GM23338 (cell line): ENCODE results near the gene RAD51C. TPM values are rescaled to one million over a fixed set of nuclear protein-coding genes. Genes with fewer than 3 reads are reported as not detected.
"Not testable (repeated sequence)": the region's sequence is repeated elsewhere in the genome, so short reads cannot be mapped to it uniquely, and the experiment has no call there.

Experiments used
- ATAC-seq: fragments of 200-7000 bp; cut with Tn5 transposase; 3 replicates; pipeline ENCODE4 v1.9.1; 2020
- DNase-seq: peaks from one replicate; pipeline ENCODE4 v3.0.0-alpha.2; 2015; ENCODE audit warnings: low spot score
- H2AFZ ChIP-seq: fragments of 200-600 bp; sonication (generic); 2 replicates; pipeline ENCODE4 v1.8.0; 2016; ENCODE audit warnings: antibody characterized with exemption, mild to moderate bottlenecking, moderate library complexity
- H3F3A ChIP-seq: fragments of 200-600 bp; sonication (generic); replicated peaks from 2 replicates; pipeline ENCODE4 v1.8.0; 2017; ENCODE audit warnings: antibody characterized with exemption, mixed run types, low read depth
- H3K27ac ChIP-seq: fragments of 200-600 bp; sonication (generic); 2 replicates; pipeline ENCODE4 v1.6.1; 2016; ENCODE audit warnings: low read depth
- H3K27me3 ChIP-seq: fragments of 200-600 bp; sonication (generic); 2 replicates; pipeline ENCODE4 v1.8.0; 2016; ENCODE audit warnings: mild to moderate bottlenecking, mixed run types, moderate library complexity; ENCODE audit not compliant: insufficient read depth
- H3K36me3 ChIP-seq: fragments of 200-600 bp; sonication (generic); 2 replicates; pipeline ENCODE4 v1.8.0; 2016; ENCODE audit warnings: mild to moderate bottlenecking; ENCODE audit not compliant: insufficient read depth
- H3K4me1 ChIP-seq: fragments of 200-600 bp; sonication (generic); 2 replicates; pipeline ENCODE4 v1.8.0; 2016; ENCODE audit warnings: mild to moderate bottlenecking, moderate library complexity; ENCODE audit not compliant: insufficient read depth
- H3K4me2 ChIP-seq: fragments of 200-600 bp; sonication (generic); 2 replicates; pipeline ENCODE4 v1.7.1; 2017; ENCODE audit warnings: mixed run types
- H3K4me3 ChIP-seq: fragments of 200-600 bp; sonication (generic); 2 replicates; pipeline ENCODE4 v1.6.1; 2016; ENCODE audit warnings: mixed run types
- H3K79me2 ChIP-seq: fragments of 200-600 bp; sonication (generic); replicated peaks from 2 replicates; pipeline ENCODE4 v1.8.0; 2017; ENCODE audit warnings: mild to moderate bottlenecking; ENCODE audit not compliant: insufficient read depth
- H3K9me2 ChIP-seq: fragments of 200-600 bp; sonication (generic); 2 replicates; pipeline ENCODE4 v1.8.0; 2017; ENCODE audit not compliant: insufficient read depth
- H4K20me1 ChIP-seq: fragments of 200-600 bp; sonication (generic); replicated peaks from 2 replicates; pipeline ENCODE4 v1.8.0; 2017; ENCODE audit warnings: mild to moderate bottlenecking; ENCODE audit not compliant: insufficient read depth
- H3K27ac Mint-ChIP-seq: 2 replicates; pipeline ENCODE4 v1.8.0; 2020; ENCODE audit warnings: inconsistent platforms, mild to moderate bottlenecking, moderate library complexity, mixed read lengths
- H3K27me3 Mint-ChIP-seq: 3 replicates; pipeline ENCODE4 v1.8.0; 2022; ENCODE audit warnings: low read depth, mild to moderate bottlenecking, moderate library complexity, mixed read lengths, inconsistent platforms; ENCODE audit not compliant: insufficient read depth, poor library complexity
- H3K36me3 Mint-ChIP-seq: 3 replicates; pipeline ENCODE4 v1.8.0; 2021; ENCODE audit warnings: low read depth, mild to moderate bottlenecking, inconsistent platforms, moderate library complexity, mixed read lengths
- H3K4me1 Mint-ChIP-seq: 3 replicates; pipeline ENCODE4 v1.8.0; 2020; ENCODE audit warnings: mild to moderate bottlenecking, inconsistent platforms, mixed read lengths
- H3K4me3 Mint-ChIP-seq: 3 replicates; pipeline ENCODE4 v1.8.0; 2021; ENCODE audit warnings: moderate library complexity, mild to moderate bottlenecking, inconsistent platforms, mixed read lengths
- H3K9me3 Mint-ChIP-seq: 3 replicates; pipeline ENCODE4 v1.8.0; 2020; ENCODE audit warnings: moderate library complexity, mild to moderate bottlenecking, inconsistent platforms, mixed read lengths
- CREB1 ChIP-seq: fragments of 250-450 bp; sonication (Bioruptor Pico); IDR thresholded peaks from 2 replicates; pipeline ENCODE4 v1.5.0; 2020; ENCODE audit warnings: low read depth, mild to moderate bottlenecking, moderate library complexity
- EZH2 ChIP-seq: fragments of 200-600 bp; sonication (generic); IDR thresholded peaks from one replicate; pipeline ENCODE4 v1.8.0; 2017; ENCODE audit warnings: antibody characterized with exemption, mild to moderate bottlenecking, low read depth; ENCODE audit not compliant: unreplicated experiment
- EZH2phosphoT487 ChIP-seq: fragments of 200-600 bp; sonication (generic); IDR thresholded peaks from one replicate; pipeline ENCODE4 v1.8.1; 2018; ENCODE audit warnings: antibody characterized with exemption; ENCODE audit not compliant: unreplicated experiment
- JUNB ChIP-seq: IDR thresholded peaks from one replicate; pipeline ENCODE4 v1.6.1; 2016; ENCODE audit warnings: antibody characterized with exemption; ENCODE audit not compliant: unreplicated experiment
- NANOG ChIP-seq: IDR thresholded peaks from 2 replicates; pipeline ENCODE4 v1.6.1; 2016; ENCODE audit warnings: antibody characterized with exemption, borderline replicate concordance
- REST ChIP-seq: IDR thresholded peaks from one replicate; pipeline ENCODE4 v1.6.1; 2018; ENCODE audit warnings: antibody characterized with exemption; ENCODE audit not compliant: unreplicated experiment
- STAT1 ChIP-seq: IDR thresholded peaks from one replicate; pipeline ENCODE4 v1.6.1; 2016; ENCODE audit warnings: antibody characterized with exemption; ENCODE audit not compliant: unreplicated experiment
- ZNF114 ChIP-seq: fragments of 250-450 bp; sonication (Bioruptor Pico); IDR thresholded peaks from 2 replicates; pipeline ENCODE4 v1.5.0; 2020; ENCODE audit warnings: mild to moderate bottlenecking, moderate library complexity
- ZNF331 ChIP-seq: fragments of 250-450 bp; sonication (Bioruptor Pico); IDR thresholded peaks from 2 replicates; pipeline ENCODE4 v1.5.0; 2020; ENCODE audit warnings: low read depth, mild to moderate bottlenecking, moderate library complexity
- polyA plus RNA-seq: library from polyadenylated mRNA; unstranded; fragments of >200 nt; fragmentation: Nextera tagmentation; extraction: Ambion mirVana; gene quantifications from 2 replicates; pipeline ENCODE4 v1.2.1, GENCODE V29; 2016
- total RNA-seq: library from RNA; depleted of rRNA; stranded (reverse); fragments of >200 nt; shearing (Covaris generic); gene quantifications from 2 replicates; pipeline ENCODE4 v1.2.3, GENCODE V29; 2014
- TF ChIP-seq, protein P1 (sequence below): IDR thresholded peaks from 2 replicates; pipeline ENCODE4 v1.6.1; 2016; ENCODE audit warnings: antibody characterized with exemption
- TF ChIP-seq, protein P2 (sequence below), 2 experiments: fragments of 200-600 bp in 1 of 2; sonication (generic) in 1 of 2; conservative IDR thresholded peaks; 2 replicates each; pipeline versions ENCODE4 v1.5.1 to v1.6.1; 2016 to 2017; ENCODE audit warnings: antibody characterized with exemption in 2 of 2, low read depth in 2 of 2, mild to moderate bottlenecking in 2 of 2, moderate library complexity in 1 of 2

The RAD51C gene
- total and polyA plus RNA-seq, 2 experiments from 2014 or later, result 9.3 to 33.6 TPM

DNA sequence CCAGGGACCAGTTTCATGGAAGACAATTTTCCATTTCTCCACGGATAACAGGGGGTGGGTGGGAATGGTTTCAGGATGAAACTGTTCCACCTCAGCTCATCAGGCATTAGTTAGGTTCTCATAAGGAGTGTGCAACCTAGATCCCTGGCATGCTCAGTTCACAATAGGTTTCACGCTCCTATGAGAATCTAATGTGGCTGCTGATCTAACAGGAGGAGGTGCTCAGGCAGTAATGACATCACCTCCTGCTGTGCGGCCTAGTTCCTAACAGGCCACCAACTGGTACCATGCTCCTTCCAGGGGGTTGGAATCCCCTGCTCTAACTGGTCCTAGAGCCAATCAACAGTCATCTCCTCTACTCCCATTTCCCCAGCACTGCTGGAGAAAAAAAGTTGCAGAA lies 20.4 kb upstream of the RAD51C start (continued):
- TF ChIP-seq, protein P1, sequence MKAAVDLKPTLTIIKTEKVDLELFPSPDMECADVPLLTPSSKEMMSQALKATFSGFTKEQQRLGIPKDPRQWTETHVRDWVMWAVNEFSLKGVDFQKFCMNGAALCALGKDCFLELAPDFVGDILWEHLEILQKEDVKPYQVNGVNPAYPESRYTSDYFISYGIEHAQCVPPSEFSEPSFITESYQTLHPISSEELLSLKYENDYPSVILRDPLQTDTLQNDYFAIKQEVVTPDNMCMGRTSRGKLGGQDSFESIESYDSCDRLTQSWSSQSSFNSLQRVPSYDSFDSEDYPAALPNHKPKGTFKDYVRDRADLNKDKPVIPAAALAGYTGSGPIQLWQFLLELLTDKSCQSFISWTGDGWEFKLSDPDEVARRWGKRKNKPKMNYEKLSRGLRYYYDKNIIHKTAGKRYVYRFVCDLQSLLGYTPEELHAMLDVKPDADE, result no peak
- TF ChIP-seq EZH2phosphoT487 (no peak), JUNB (no peak), EZH2 (no peak), STAT1 (no peak), NANOG (no peak), CREB1 (CRISPR knock-in tag) (no peak), ZNF331 (CRISPR knock-in tag) (no peak), ZNF114 (CRISPR knock-in tag) (no peak), REST (no peak)
- TF ChIP-seq, protein P2, sequence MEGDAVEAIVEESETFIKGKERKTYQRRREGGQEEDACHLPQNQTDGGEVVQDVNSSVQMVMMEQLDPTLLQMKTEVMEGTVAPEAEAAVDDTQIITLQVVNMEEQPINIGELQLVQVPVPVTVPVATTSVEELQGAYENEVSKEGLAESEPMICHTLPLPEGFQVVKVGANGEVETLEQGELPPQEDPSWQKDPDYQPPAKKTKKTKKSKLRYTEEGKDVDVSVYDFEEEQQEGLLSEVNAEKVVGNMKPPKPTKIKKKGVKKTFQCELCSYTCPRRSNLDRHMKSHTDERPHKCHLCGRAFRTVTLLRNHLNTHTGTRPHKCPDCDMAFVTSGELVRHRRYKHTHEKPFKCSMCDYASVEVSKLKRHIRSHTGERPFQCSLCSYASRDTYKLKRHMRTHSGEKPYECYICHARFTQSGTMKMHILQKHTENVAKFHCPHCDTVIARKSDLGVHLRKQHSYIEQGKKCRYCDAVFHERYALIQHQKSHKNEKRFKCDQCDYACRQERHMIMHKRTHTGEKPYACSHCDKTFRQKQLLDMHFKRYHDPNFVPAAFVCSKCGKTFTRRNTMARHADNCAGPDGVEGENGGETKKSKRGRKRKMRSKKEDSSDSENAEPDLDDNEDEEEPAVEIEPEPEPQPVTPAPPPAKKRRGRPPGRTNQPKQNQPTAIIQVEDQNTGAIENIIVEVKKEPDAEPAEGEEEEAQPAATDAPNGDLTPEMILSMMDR (conservative IDR thresholded peaks at IDR 0.05; ENCODE audit: low read depth in 2 of 2), result no peak

DNA sequence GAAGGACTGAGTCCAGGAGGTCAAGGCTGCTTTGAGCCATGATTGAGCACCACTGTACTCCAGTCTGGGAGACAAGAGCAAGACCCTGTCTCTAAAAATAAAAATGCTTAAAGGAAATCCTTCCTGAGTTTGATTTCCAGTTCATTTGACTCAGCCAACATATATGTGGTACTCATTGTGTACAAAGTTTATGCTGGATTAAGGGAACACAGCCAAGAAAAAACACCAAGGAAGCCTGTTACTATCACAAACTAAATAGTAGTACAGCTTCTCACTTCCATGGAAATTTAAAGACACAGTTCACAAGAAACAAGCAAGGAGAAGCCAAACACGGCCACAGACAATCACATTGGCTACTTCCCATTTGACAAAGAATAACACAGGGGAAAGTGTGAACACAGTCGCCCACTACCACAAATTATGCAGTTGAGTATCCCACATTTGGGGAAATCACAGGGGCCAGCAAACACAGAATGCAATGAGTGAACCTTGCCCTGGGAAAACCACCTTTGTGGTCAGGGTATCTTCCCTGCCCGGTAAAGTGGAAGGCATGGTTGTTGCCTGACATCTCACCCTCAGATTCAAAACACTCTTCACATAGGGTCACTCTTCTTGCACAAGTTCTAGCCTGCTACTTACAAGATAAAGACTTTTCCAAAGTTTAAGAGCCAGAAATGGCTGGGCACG lies 15.1 kb upstream of the RAD51C start:
- Histone ChIP-seq H3F3A (no peaks in the 10 kb centered on the region), H4K20me1 (no peaks in the 10 kb centered on the region), H3K79me2 (no peaks in the 10 kb centered on the region), H3K4me3 (no peak overlapping the region), H2AFZ (no peak overlapping the region), H3K4me2 (no peak overlapping the region), H3K4me1 (no peaks in the 10 kb centered on the region), H3K27me3 (no peaks in the 10 kb centered on the region), H3K27ac (no peak overlapping the region), H3K36me3 (no peaks in the 10 kb centered on the region), H3K9me2 (no peaks in the 10 kb centered on the region)
- H3K4me3 Mint-ChIP-seq, result no peak overlapping the region
- H3K36me3 Mint-ChIP-seq, result no peaks in the 10 kb centered on the region
- TF ChIP-seq EZH2phosphoT487, result no peak
- TF ChIP-seq ZNF114 (CRISPR knock-in tag), result no peak
- TF ChIP-seq REST, result no peak
- TF ChIP-seq STAT1, result no peak
- H3K4me1 Mint-ChIP-seq, result peaks cover 4% of the 10 kb centered on the region; the same call in 1 of the 3 replicates
- no peaks in the 10 kb centered on the region for H3K9me3 Mint-ChIP-seq
- H3K27ac Mint-ChIP-seq, result no peak overlapping the region
- DNase-seq (no peak), ATAC-seq (no peak)
- no peaks in the 10 kb centered on the region for H3K27me3 Mint-ChIP-seq

- not testable (repeated sequence) for H3K4me2 ChIP-seq, H4K20me1 ChIP-seq, H3K9me3 Mint-ChIP-seq, H3K27ac Mint-ChIP-seq, DNase-seq, H3F3A ChIP-seq, H3K4me1 Mint-ChIP-seq, H3K4me3 ChIP-seq, H3K36me3 Mint-ChIP-seq, H3K36me3 ChIP-seq, H3K4me1 ChIP-seq, H3K27me3 Mint-ChIP-seq, H2AFZ ChIP-seq, H3K27me3 ChIP-seq, ATAC-seq, H3K9me2 ChIP-seq, H3K27ac ChIP-seq, H3K79me2 ChIP-seq, H3K4me3 Mint-ChIP-seq
Measured at GRCh38 chr17:58678287-58678686, 14.1 kb upstream of the RAD51C start.
